ENCODE results near the gene GOPC. TPM values are rescaled to one million over a fixed set of nuclear protein-coding genes. Genes with fewer than 3 reads are reported as not detected.

Gene GOPC
- total and polyA plus RNA-seq, 2 donors (not counting 3 experiments of a cell fraction or from before 2014, with no cell fraction given): 7.8 to 22.8 TPM

DNA sequence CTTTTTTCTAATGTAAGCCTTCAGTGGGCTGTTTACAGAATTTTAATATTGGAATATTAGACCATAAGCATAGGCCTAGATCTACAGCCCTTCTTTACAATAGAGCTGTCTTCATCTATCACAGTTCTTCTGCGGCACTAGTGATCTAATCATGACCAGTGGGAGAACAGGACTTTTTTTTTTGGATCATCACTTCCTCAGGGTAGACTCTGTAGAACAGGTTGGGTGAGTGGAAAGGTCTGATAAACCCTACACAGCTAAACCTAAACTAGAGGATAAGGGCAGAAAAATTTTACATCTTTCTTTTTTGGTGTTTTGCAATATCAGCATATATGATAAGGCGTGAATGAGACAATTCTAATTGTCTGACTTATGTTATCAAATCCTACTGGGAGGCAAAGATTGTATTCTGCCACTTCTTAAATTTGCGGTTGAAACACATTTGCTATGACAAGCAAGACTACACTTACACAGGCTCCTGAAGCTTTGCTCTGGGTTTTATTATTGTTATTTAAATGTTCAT is 52.2 kb downstream of the GOPC start:
- H2AFZ ChIP-seq (ENCODE audit: low read depth, low read length): no peak overlapping the region
- H3K27me3 ChIP-seq (ENCODE audit: control insufficient read depth in 2 of 2, insufficient read depth in 2 of 2, low read length in 2 of 2): no peaks in the 10 kb centered on the region
- no TSS peak for BruUV-seq (replicated peaks)
- CTCF ChIA-PET: interaction anchor here (1.2 to 14.9 kb wide), 5 partner anchors 54 to 99 kb away, joined by 4 to 333 read pairs (median 5); partner anchors contain the start of gene DCBLD1
- intact Hi-C loops (cut with micrococcal nuclease): no loop called here
- H3K36me3 ChIP-seq (ENCODE audit: control insufficient read depth in 2 of 2, extremely low read depth in 1 of 2, insufficient read depth in 2 of 2, low read length in 2 of 2): peaks cover 8 to 9% of the 10 kb centered on the region in 2 experiments
- TF ChIP-seq, protein P1, sequence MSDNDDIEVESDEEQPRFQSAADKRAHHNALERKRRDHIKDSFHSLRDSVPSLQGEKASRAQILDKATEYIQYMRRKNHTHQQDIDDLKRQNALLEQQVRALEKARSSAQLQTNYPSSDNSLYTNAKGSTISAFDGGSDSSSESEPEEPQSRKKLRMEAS (IDR thresholded peaks at IDR 0.05; ENCODE audit: insufficient read depth, insufficient read length): no peak
- no peak for TF ChIP-seq POLR2A (IDR thresholded peaks at IDR 0.05; ENCODE audit: low read depth, low read length)
- no peak for TF ChIP-seq JUN (IDR thresholded peaks at IDR 0.05; ENCODE audit: borderline replicate concordance, insufficient read depth, insufficient read length, low read depth)
- TF ChIP-seq POLR2AphosphoS5 (IDR thresholded peaks at IDR 0.05; ENCODE audit: insufficient read depth, low read depth, low read length): no peak
- TF ChIP-seq, protein P2, sequence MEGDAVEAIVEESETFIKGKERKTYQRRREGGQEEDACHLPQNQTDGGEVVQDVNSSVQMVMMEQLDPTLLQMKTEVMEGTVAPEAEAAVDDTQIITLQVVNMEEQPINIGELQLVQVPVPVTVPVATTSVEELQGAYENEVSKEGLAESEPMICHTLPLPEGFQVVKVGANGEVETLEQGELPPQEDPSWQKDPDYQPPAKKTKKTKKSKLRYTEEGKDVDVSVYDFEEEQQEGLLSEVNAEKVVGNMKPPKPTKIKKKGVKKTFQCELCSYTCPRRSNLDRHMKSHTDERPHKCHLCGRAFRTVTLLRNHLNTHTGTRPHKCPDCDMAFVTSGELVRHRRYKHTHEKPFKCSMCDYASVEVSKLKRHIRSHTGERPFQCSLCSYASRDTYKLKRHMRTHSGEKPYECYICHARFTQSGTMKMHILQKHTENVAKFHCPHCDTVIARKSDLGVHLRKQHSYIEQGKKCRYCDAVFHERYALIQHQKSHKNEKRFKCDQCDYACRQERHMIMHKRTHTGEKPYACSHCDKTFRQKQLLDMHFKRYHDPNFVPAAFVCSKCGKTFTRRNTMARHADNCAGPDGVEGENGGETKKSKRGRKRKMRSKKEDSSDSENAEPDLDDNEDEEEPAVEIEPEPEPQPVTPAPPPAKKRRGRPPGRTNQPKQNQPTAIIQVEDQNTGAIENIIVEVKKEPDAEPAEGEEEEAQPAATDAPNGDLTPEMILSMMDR (IDR thresholded peaks at IDR 0.05; ENCODE audit: extremely low read depth in 1 of 2, insufficient read depth in 1 of 2, low read depth in 1 of 2, low read length in 2 of 2): no peak
- TF ChIP-seq GATA2 (IDR thresholded peaks at IDR 0.05; ENCODE audit: insufficient read depth, insufficient read length, low read depth, low read length): no peak
- no peak for TF ChIP-seq EZH2 (IDR thresholded peaks at IDR 0.05; ENCODE audit: borderline replicate concordance, low read depth, low read length, severe bottlenecking)
- FAIRE-seq (no peak), DNase-seq (ENCODE audit: low read depth, low spot score) (no peak)
- H3K9me3 ChIP-seq (replicated peaks; ENCODE audit: control insufficient read depth, insufficient read depth, low read length): no peaks in the 10 kb centered on the region
- H4K20me1 ChIP-seq (replicated peaks; ENCODE audit: control insufficient read depth, extremely low read depth, insufficient read depth, low read length): no peaks in the 10 kb centered on the region
- H3K9ac ChIP-seq (replicated peaks; ENCODE audit: extremely low read depth, insufficient read depth, low read length): no peak overlapping the region
- POLR2A ChIA-PET: interaction anchor here (1.5 kb wide), 1 partner anchor 56 kb away, joined by 3 read pairs; no protein-coding TSS in a partner anchor
- dilution Hi-C loops (cut with MboI; ENCODE audit: extremely low pct_ligation_motif_present, low sequenced_read_pairs): no loop called here
- no peaks in the 10 kb centered on the region for H3K9me1 ChIP-seq (replicated peaks; ENCODE audit: control insufficient read depth, extremely low read depth, insufficient read depth, low read length)
- peaks cover 8% of the 10 kb centered on the region for H3K79me2 ChIP-seq (ENCODE audit: control insufficient read depth, insufficient read depth, low read length)
- no peak overlapping the region for H3K4me3 ChIP-seq (replicated peaks in 1 of 3; ENCODE audit: insufficient read depth in 1 of 3, low read depth in 1 of 3, low read length in 3 of 3)
- H3K4me2 ChIP-seq (ENCODE audit: insufficient read depth, low read length): no peak overlapping the region
- H3K27ac ChIP-seq (ENCODE audit: insufficient read depth, low read depth, low read length): peak overlapping the region; percentile 75
- peaks cover 50% of the 10 kb centered on the region for H3K4me1 ChIP-seq (ENCODE audit: control insufficient read depth, extremely low read depth, insufficient read depth, low read length)
